Activated T-helper 1 cell treated with Interleukin-2 at 50 U/mL for 16 hours (primary cell): Measurements from ENCODE around the gene PGM2.
A peak's percentile ranks its signal among the peaks of the same experiment; 100 is the strongest.

Experiments used
- DNase-seq: peaks from one replicate; pipeline ENCODE4 v3.0.0-alpha.2; 2020; ENCODE audit warnings: low read depth

PGM2 gene

GRCh38 chr4:37864786-37865185 lies 38.3 kb downstream of the PGM2 start:
- DNase-seq = no peak

DNA sequence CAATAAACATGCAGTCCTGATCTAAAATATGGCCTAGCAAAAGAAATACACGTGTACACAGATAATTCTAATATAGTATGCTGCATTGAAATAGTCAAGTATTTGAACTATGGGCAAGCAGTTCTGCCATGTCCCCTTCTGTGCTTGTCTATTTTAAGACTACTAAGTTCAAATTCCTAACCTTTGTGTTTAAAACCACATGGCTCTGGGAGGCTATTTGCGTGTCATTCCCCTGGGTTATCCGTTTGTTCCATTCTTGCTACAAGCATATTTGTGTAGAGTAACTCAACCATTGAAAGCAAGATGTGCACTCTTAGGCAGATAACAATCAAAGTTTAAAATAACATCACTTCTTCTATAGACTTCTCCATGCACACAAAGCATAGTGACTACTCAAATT lies 39.0 kb downstream of the PGM2 start:
- DNase-seq = no peak

DNA sequence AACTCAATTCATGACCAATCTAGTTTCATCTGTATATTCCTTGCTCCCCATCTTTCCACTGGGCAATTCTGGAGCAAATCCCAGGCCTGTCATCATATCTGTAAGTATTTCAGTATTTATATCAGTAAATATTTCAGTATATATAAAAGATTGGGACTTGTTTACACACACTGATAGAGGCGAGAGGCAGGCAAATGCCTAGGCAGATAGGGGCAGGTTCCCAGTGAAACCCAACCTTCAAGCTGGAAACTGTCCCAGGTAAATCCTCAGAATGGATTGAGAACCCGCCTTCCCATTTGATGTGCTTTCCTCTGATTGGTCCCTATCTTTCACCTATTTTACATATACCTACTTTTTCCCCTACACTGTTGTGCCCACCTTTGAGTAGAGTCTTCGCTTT lies 40.6 kb downstream of the PGM2 start:
- no peak for DNase-seq

GRCh38 chr4:37868238-37868637 lies 41.8 kb downstream of the PGM2 start:
- no peak for DNase-seq

DNA sequence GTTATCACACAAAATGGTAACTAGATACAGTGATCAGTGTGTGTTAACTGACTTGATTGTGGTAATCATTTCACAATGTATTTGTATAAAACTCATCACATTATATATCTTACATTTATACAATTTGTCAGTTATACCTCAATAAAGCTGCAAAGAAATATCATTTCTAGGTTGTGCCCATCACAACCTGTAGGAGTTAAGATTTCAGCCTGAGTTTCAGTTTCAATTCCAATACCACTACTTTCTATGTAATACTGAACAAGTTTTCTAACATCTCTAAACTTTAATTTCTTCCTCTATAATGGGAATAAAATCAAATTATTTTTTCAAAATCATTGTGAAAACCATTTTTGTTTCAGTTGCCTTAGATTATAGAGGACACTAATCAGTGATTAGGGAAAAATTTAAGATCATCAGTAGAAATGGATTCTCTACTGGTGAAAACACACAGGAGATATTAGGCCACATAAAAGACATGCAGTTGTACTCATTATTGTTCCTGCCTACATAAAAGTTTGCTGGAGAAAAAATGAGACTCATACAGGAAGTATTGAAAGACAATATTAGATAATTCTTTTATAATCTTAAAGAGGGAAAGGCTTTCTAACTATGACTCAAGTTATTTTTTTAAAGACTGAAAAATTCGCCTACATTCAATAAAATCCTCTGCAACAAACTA lies 46.0 kb downstream of the PGM2 start:
- DNase-seq = no peak

GRCh38 chr4:37873386-37873785 lies 46.9 kb downstream of the PGM2 start:
- no peak for DNase-seq

- DNase-seq = no peak
Measured at GRCh38 chr4:37876156-37876555, 49.7 kb downstream of the PGM2 start.

- no peak for DNase-seq
Measured at GRCh38 chr4:37879365-37879764, 52.9 kb downstream of the PGM2 start.

GRCh38 chr4:37881811-37882210 lies 55.3 kb downstream of the PGM2 start:
- no peak for DNase-seq

- no peak for DNase-seq
Measured at GRCh38 chr4:37882665-37883296, 56.3 kb downstream of the PGM2 start.

- no peak for DNase-seq
Measured at GRCh38 chr4:37884855-37885487, 58.5 kb downstream of the PGM2 start.

DNA sequence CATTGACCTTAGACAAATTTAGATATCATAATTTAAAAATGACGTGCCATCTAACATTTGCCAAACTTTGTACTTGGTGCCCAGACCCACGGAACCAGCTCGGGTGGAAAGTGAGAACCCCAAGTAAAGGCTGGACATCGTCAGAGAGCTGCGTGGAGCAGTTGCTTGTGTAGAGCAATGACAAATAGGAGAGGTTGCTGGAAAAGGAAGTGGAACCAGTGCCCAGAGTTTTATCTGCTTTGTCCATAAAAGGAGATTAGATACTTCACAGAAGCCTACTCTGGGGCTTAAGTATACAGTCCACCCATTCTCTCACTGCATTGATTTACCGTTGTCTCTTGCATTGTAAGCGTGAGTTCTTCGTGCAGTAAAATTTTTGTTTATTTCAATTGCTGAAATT lies 59.0 kb downstream of the PGM2 start:
- no peak for DNase-seq

DNA sequence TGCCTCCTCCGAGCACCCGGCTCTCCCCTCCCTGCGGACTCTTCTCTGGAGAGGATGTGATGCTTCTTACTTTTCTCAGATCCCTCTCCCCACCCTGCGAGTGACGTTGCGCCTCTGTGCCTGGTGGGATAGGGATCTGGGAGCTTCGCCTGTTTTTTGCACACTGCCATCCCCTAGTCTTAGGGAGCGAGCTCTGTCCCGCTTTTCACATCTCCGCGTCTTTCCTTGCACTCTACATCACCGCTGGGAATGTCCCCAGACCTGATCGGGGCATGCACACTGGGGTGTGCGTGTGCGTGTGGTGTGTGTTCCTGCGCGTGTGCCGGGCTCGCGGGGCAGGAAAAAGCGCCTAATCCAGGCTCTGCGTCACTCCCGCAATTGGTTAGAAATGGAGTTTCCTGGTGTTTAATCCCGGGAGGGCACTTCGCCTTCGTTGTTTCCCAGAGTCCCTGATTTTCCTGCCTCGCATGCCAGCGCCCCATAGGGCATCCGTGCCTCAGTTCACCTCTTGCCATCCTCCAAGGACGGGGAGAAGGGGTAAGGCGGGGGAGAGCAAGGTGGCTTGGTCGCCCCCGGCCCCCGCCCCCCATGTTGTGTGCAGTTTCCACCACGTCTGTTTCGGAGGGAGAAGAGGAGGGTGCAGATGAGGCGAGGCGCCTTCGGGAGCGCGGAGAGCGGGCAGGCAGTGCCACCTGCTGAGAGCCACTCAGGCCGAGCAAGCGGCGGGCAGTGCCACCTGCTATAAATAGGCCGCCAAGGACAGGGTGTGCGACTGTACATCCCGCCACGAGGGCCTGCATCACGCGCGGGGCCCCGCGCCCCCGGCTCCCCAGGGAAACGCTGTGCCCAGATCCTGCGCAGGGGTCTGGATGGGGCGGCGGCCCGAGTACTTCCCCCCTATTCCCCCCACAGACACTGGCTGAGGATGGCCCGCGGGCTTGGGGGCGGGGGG lies 63.6 kb downstream of the PGM2 start:
- no peak for DNase-seq

DNA sequence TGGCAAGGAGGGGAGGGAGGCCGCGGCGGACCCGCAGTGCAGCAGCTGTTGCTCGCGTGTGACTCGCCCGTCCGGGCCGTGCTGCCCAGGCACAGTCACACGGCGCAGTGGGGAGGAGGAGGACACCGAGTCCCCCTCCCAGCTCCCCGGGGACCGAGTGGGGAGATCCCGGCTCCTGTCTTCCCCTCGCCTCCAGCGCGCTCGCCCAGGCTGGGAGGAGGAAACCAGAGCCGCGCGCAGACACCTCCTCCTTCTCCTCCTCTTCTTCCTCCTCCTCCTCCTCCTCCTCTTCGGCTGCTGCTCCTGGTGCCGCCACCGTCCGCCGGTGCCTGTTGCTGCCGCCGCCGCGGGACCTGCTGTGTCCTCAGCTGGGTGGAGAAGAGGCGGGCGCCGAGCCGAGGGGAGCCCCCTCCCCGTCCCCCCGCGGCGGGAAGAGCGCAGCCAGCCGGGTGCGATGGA lies 64.3 kb downstream of the PGM2 start, which contains the start of gene TBC1D1:
TSS of gene TBC1D1 (plus strand) at position 284 of the 459 bp plus-strand sequence. CDS start 11,012 bp downstream, outside the sequence.
- DNase-seq = no peak

DNA sequence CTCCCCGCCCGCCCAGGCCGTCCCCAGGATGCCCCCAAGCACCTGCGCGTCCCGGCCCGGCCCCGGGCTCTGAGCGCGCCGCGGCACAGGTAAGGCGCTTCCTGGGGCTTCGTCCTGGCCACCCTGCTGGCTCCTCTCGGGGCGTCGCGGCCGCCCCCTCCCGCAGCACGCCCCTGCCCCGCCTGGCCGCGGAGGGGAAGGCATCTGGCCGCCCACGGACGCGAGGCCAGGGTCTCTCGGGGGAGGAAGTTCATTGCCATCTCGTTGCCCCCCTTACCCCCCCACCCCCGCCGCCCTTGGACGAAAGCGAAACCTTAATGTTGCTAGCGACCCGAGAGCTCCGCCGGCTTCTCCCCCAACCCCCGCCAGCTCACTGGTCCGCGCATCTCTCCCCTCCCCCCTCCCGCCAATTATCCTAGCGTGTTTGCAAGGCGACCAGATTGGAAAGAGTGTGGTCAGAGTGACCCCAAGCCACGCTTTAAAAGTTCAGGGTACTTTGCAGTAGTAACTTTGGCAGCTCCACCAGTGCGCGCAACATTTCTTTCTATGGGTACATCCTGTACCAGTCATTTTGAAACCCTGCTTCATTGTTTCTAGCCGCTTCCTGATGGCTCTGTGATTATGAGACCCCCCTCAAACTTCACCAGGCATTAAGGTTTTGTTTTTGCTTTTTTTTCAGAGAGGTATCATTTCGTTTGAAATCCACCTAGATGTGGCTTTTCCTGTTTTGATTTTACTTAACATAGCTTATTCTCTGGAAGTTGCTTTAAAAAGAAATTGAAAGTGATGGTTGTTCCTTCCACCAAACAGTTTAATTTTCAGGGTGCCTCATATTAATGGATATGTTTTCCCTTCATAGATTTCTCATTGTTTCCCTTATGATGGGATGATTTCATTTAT lies 65.0 kb downstream of the PGM2 start:
- DNase-seq = peak; percentile 38

DNA sequence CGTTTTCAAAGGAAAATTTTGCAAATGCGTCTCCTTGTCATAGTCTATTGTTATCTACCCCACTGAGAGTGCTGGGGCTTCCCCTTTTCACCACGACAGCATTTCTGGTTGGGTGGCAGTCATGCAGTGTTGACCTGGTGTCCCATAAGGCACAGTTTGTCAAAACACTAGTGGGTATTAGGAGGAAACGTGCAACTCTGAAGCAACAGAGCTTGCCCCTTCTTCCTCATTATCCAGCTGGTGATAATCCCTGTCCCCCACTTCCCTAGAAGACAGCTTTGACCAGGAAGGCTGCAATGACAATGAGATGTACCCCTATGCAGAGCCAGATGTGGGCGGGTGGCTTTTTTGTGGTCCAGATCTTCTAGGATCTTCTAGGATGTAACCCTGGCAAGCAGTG lies 66.2 kb downstream of the PGM2 start:
- no peak for DNase-seq

DNA sequence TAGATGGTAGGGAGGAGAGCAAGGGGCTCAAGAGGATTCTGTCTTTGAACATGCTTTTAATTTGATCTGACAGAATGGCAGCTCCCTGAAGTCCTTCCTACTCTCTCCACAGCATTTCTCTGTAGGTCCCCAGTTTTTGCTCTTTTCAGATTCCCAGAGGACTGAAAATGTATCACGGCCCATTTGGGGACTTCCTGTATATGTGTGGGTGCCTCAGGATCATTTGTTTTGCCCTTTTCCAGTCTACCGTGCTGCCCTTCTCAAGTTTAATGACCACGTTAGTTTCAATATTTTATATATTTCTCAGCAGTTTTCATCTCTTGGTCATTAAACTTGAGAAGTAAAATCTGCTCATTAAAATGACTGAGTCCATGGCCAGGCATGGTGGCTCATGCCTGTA lies 66.7 kb downstream of the PGM2 start:
- DNase-seq = no peak

- DNase-seq = no peak
Measured at GRCh38 chr4:37895271-37895670, 68.8 kb downstream of the PGM2 start.

GRCh38 chr4:37896206-37896860 lies 69.8 kb downstream of the PGM2 start:
- no peak for DNase-seq

DNA sequence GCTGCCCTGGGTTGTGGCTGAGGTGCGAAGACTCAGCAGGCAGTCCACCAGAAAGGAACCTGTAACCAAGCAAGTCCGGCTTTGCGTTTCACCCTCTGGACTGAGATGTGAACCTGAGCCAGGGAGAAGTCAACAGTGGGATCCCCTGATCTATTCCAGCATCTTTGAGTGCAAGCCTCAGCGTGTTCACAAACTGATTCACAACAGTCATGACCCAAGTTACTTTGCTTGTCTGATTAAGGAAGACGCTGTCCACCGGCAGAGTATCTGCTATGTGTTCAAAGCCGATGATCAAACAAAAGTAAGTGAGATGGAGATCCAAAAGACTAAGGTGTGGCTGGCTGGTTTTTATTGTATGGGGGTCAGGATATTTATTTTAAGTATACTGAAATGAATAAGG lies 75.7 kb downstream of the PGM2 start:
- DNase-seq = no peak
